ENCODE results near the gene PXDN. TPM values are rescaled to one million over a fixed set of nuclear protein-coding genes. Genes with fewer than 3 reads are reported as not detected.
A peak's percentile ranks its signal among the peaks of the same experiment; 100 is the strongest.

PXDN gene
- total RNA-seq, 1 experiment from 2014 or later = 146 TPM

GRCh38 chr2:1746174-1747064 lies 2.1 kb upstream of the PXDN start (continued):
- TF ChIP-seq ARID4B (CRISPR knock-in tag; IDR thresholded peaks at IDR 0.05; ENCODE audit: borderline replicate concordance) = no peak
- TF ChIP-seq SMAD4 (CRISPR knock-in tag; IDR thresholded peaks at IDR 0.05) = no peak
- TF ChIP-seq GABPB1 (CRISPR knock-in tag; IDR thresholded peaks at IDR 0.05) = no peak
- no peak for TF ChIP-seq E2F5 (CRISPR knock-in tag; IDR thresholded peaks at IDR 0.05)

- TF ChIP-seq ATF1 (CRISPR knock-in tag; IDR thresholded peaks at IDR 0.05) (no peak), HMGXB4 (CRISPR knock-in tag; IDR thresholded peaks at IDR 0.05) (no peak), ZNF671 (CRISPR knock-in tag; IDR thresholded peaks at IDR 0.05) (no peak), EMX1 (CRISPR knock-in tag; IDR thresholded peaks at IDR 0.05) (no peak), TEAD1 (CRISPR knock-in tag; IDR thresholded peaks at IDR 0.05) (no peak), ATF6 (CRISPR knock-in tag; IDR thresholded peaks at IDR 0.05) (no peak), CREB1 (CRISPR knock-in tag; IDR thresholded peaks at IDR 0.05) (no peak), CREM (CRISPR knock-in tag; IDR thresholded peaks at IDR 0.05) (no peak), USF1 (CRISPR knock-in tag; IDR thresholded peaks at IDR 0.05) (no peak), TP53 (CRISPR knock-in tag; IDR thresholded peaks at IDR 0.05) (no peak), USF2 (CRISPR knock-in tag; IDR thresholded peaks at IDR 0.05) (no peak), ZNF263 (CRISPR knock-in tag; IDR thresholded peaks at IDR 0.05; ENCODE audit: low read depth) (no peak), GRHL2 (CRISPR knock-in tag; IDR thresholded peaks at IDR 0.05; ENCODE audit: insufficient replicate concordance, severe bottlenecking) (no peak), SP1 (CRISPR knock-in tag; conservative IDR thresholded peaks at IDR 0.05) (no peak), SMAD3 (CRISPR knock-in tag; IDR thresholded peaks at IDR 0.05; ENCODE audit: borderline replicate concordance) (no peak), ETV6 (CRISPR knock-in tag; IDR thresholded peaks at IDR 0.05) (no peak), ZNF219 (CRISPR knock-in tag; IDR thresholded peaks at IDR 0.05; ENCODE audit: borderline replicate concordance) (no peak), NFYB (CRISPR knock-in tag; conservative IDR thresholded peaks at IDR 0.05; ENCODE audit: low read depth) (no peak), FOXK1 (CRISPR knock-in tag; IDR thresholded peaks at IDR 0.05) (no peak), ZNF317 (CRISPR knock-in tag; IDR thresholded peaks at IDR 0.05; ENCODE audit: borderline replicate concordance, low read depth) (no peak)
- peak; percentile 10 for DNase-seq (ENCODE audit: low spot score)
- H3K36me3 Mint-ChIP-seq = peaks cover 2% of the 10 kb centered on the region; the same call in 1 of the 2 replicates
- CTCF ChIA-PET = no interaction called here
- no peaks in the 10 kb centered on the region for H3K9me3 Mint-ChIP-seq
- POLR2A ChIA-PET = no interaction called here
- H3K4me3 Mint-ChIP-seq = peak overlapping the region; percentile 79
- ATAC-seq = no peak
- no peak overlapping the region for H3K27ac Mint-ChIP-seq
- peaks cover 32% of the 10 kb centered on the region for H3K4me1 Mint-ChIP-seq
- peaks cover 47% of the 10 kb centered on the region for H3K27me3 Mint-ChIP-seq (ENCODE audit: low read depth)
Observed at GRCh38 chr2:1745171-1746023, 1.1 kb upstream of the PXDN start.
